Cardiac fibroblast (primary cell): ENCODE measurements around the gene ZNF789.

Experiments used
- DNase-seq, 2 donors: peaks; one replicate each; pipeline versions ENCODE4 v3.0.0 to v3.0.0-alpha.2; 2010; ENCODE audit warnings: low read depth in 2 of 2
- H3K4me3 ChIP-seq, 2 donors: replicated peaks in 1 of 2; 1 replicate in 1 of 2; 2 replicates in 1 of 2; pipeline ENCODE4 v1.5.1; 2011; ENCODE audit warnings: low read depth in 2 of 2, low read length in 2 of 2, mild to moderate bottlenecking in 2 of 2, moderate library complexity in 1 of 2
- TF ChIP-seq, protein P1 (sequence below): IDR thresholded peaks from one replicate; pipeline ENCODE4 v1.5.1; 2011; ENCODE audit warnings: low read depth, mild to moderate bottlenecking, low read length, inconsistent platforms

ZNF789 gene

DNA sequence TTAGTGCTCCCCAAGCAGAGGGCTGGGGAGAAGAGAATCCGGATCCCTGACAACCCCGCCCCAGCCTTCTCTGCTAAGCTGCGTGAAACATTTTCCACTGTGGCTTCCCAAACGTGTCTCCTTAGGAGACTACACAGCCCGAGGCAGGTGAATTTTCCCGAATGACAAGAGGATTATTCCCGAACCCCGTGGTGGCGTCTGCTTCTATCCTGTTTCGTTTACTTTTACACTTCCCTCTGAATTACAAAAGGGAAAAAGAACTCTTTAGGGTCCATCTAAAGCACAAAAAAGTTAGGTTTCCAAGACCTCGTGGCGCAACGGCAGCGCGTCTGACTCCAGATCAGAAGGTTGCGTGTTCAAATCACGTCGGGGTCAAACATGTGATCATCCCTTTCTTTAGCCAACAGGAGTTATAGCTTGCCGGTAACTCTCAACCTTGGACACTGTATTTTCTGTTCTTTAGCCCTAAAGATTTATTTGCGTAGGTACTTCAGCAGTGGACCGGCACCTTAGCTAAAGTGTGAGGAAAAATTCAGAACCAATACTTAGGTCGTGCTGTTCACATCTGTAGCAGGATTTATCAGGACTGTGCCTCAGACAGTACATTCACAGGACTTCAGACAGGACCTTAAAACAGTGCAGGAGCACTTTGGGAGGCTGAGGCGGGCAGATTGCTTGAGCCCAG lies 3.2 kb upstream of the ZNF789 start:
- peak in 1 of 2 donors; percentile 25 for DNase-seq
- H3K4me3 ChIP-seq: no peak overlapping the region
- TF ChIP-seq, protein P1, sequence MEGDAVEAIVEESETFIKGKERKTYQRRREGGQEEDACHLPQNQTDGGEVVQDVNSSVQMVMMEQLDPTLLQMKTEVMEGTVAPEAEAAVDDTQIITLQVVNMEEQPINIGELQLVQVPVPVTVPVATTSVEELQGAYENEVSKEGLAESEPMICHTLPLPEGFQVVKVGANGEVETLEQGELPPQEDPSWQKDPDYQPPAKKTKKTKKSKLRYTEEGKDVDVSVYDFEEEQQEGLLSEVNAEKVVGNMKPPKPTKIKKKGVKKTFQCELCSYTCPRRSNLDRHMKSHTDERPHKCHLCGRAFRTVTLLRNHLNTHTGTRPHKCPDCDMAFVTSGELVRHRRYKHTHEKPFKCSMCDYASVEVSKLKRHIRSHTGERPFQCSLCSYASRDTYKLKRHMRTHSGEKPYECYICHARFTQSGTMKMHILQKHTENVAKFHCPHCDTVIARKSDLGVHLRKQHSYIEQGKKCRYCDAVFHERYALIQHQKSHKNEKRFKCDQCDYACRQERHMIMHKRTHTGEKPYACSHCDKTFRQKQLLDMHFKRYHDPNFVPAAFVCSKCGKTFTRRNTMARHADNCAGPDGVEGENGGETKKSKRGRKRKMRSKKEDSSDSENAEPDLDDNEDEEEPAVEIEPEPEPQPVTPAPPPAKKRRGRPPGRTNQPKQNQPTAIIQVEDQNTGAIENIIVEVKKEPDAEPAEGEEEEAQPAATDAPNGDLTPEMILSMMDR: no peak

DNA sequence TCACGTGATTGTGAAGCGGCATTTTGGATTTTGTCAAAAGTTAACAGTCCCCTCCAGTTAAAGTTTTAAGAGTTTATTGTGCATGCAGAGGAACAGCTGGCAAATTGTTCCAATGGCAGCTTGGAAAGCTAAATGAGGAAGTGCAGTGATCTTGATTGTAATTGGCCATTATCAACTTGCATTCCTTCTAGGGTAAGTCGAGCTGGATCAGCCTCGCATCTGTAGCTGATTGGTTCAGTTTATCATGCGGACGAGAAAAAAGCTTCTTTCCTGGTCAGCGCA lies 566 bp downstream of the ZNF789 start:
- peak overlapping the region; percentile 91 to 93 for H3K4me3 ChIP-seq
- TF ChIP-seq, protein P1: no peak
- DNase-seq: peak; percentile 73 to 78

DNA sequence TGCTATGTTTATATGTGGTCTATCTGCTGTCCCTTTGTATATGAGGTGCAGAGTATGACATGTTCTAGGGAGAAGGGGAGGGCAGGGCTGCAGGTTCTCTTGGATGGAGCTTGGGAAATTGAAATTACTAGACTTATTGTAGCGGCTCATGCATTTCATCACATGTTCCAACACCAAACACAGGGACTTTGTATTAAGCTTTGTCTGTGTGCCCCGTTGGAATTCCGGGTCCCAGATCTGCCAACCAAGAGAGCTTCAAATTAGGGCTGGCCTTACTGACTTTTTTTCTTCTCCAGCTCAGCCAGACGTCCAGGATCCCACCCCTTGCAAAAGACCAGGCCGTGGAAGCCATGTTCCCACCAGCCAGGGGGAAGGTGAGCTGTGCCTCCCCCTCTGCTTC lies 3.4 kb downstream of the ZNF789 start:
- TF ChIP-seq, protein P1: no peak
- no peak for DNase-seq
- H3K4me3 ChIP-seq: no peak overlapping the region

DNA sequence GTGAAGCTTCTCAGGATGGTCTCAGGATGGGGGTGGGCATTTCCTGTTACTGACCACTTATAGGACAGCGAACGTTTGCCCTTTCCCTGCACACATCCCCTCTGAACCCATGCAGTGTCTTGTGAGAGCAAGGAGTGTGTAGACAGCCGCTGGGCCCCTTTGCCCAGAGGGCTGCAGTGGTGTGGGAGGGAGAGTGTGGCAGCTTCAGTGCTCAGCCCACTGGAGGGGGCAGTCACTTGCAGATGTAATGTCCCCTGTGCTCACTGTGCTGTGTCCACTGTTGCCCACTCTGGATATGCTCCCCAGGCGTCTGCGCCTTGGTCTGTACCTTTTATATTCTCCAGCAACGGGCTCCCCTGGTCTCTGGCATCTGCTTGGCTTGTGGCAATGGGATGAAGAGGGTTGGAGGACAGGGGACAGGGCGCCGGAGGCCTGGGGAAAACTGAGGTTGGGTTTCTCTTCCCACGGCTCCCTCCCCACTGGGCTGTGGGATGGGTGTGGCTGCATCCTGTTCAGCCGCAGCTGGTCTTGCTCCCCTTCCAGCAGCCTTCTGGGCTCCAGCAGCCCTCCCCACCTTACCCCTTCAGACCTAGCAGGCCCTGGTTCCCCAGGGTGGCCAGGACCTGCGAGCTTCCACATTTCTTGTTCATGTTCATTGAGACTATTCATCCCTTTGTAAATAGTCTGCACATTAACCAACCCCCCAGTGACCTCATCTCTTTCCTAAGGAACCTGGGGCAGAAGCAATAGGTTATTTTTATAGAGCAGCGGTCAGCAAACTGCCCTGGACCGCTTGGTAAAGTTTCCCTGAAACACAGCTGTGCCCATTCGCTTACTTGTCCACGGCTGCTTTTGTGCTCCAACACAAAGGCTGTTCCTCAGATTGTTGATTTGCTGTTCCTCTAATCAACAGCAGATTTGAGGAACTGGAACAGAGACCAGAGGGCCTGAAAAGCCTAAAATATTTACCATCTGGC lies 6.1 kb downstream of the ZNF789 start:
- TF ChIP-seq, protein P1: no peak
- no peak for DNase-seq
- no peak overlapping the region for H3K4me3 ChIP-seq

DNA sequence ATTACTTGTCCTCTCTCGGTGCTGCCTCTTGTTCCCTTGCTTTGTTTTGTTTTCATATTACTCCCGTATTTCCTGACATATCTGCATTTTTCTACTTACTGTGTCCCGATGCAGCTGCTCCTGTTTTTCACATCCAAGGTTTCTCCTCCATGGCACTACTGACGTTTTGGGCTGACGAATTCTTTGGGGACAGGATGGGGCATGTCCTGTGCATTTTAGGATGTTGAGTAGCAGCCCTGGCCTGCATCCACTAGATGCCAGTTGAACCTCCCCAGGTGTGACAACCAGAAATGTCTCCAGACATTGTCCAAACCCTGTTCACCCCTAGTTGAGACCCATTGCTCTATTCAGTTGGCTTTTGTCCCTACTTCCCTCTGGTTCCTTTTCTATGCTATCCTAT lies 12.4 kb downstream of the ZNF789 start:
- H3K4me3 ChIP-seq: no peak overlapping the region
- no peak for DNase-seq
- TF ChIP-seq, protein P1: no peak

DNA sequence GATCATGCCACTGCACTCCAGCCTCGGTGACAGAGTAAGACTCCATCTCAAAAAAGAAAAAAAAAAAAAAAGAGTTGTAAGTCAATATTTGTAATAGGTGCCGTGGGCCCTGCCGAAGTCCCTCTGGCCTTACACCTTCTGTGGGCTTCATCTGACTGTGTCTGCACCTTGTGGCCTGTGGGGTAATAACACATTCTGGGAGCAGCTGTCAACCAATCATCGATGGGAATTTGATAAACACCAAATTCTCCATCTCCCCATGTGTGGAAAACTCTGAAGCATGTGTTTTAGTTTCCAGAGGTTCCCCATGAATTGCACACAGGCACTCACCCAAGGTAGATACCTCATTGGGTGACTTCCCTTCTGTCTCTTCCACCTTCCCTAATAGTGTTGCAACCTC lies 16.5 kb downstream of the ZNF789 start:
- TF ChIP-seq, protein P1: no peak
- DNase-seq: no peak
- H3K4me3 ChIP-seq: no peak overlapping the region
